ENCODE data around the gene TRPM5. TPM values are rescaled to one million over a fixed set of nuclear protein-coding genes. Genes with fewer than 3 reads are reported as not detected.

Gene TRPM5
- total and polyA plus RNA-seq, 7 donors = 0.60 to 2.8 TPM; not detected in 5

DNA sequence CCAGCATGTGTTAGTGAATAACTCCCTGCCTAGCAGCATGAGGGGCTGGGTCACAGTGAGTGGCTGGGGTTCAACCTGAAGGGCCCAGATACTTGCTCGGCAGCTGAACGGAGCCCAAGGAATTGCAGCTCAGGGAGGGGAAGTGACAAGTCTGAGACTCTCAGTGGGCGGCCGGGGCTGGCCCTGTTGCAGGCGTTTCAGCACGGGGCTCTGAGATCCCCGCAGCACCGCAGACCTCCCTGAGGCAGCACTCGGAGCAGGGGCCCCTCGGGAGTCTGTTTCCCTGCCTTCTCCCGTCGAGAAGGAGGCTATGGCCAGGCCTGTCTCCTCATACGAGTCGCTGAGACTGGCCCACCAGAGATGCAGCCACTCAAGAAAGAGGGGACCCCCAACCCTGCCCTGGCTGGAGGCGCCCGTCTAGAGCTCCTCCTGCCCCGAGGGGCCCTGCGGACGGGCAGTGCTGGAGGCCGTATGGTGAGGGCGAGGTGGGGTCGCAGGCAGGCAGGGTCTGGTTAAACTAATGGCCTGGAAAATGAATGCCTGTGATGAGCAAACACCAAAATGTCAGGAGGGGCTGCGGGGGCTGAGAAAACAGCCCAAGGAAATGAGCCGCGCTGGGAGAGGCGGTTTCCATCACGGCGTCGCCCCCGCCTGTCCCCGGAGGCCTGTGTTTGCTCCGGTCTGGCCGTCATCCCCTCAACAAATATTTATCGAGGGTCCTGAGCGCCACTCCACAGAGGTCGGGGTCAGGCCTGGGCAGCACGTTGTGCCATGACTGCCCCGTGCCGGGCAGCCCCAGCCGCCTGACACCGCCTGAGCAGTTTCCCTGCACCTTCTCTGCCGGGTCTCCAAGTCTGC is 34.5 kb downstream of the TRPM5 start:
- no peaks in the 10 kb centered on the region for H3K9me3 ChIP-seq
- intact Hi-C loops (cut with DNase I) = loop anchor here (10.0 kb wide), 2 partner anchors 545 to 655 kb away; partner anchors contain the start of gene IFITM10
- H3K36me3 ChIP-seq = no peaks in the 10 kb centered on the region
- no peak for DNase-seq
- H3K27me3 ChIP-seq = no peaks in the 10 kb centered on the region
- 35 to 60% methylated on average over 42 of the region's 42 CpGs for WGBS, 2 donors
- H3K4me1 ChIP-seq = peaks cover 0 to 6% (median 0%) of the 10 kb centered on the region in 4 donors
- no peak overlapping the region for H3K4me3 ChIP-seq
- TF ChIP-seq POLR2A (IDR thresholded peaks at IDR 0.05) (no peak), EP300 (IDR thresholded peaks at IDR 0.05) (no peak), POLR2AphosphoS5 (IDR thresholded peaks at IDR 0.05) (no peak)
- TF ChIP-seq, protein P1, sequence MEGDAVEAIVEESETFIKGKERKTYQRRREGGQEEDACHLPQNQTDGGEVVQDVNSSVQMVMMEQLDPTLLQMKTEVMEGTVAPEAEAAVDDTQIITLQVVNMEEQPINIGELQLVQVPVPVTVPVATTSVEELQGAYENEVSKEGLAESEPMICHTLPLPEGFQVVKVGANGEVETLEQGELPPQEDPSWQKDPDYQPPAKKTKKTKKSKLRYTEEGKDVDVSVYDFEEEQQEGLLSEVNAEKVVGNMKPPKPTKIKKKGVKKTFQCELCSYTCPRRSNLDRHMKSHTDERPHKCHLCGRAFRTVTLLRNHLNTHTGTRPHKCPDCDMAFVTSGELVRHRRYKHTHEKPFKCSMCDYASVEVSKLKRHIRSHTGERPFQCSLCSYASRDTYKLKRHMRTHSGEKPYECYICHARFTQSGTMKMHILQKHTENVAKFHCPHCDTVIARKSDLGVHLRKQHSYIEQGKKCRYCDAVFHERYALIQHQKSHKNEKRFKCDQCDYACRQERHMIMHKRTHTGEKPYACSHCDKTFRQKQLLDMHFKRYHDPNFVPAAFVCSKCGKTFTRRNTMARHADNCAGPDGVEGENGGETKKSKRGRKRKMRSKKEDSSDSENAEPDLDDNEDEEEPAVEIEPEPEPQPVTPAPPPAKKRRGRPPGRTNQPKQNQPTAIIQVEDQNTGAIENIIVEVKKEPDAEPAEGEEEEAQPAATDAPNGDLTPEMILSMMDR (IDR thresholded peaks at IDR 0.05) = no peak
- peak overlapping the region in 2 of 4 donors; percentile 31 to 52 for H3K27ac ChIP-seq

DNA sequence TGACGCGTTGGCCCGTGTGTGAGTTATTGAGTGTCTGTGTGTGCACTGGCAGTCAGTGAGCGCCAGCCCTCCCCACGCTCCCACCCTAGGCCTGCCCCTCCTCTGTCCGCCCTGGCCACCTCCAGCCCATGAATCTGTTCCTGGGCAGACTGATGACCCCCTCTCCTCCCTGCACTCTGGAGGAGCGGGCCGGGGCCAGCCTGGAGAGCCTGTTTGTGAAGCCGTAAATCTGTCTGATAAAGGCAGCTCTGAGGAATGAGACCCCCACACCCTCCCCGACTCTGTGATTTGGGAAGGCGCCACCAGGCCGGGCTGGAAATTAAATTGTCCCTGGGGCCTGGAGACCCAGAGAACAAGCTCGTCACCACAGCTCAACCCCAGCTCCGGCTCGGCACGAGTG is 35.2 kb downstream of the TRPM5 start:
- DNase-seq = no peak
- Histone ChIP-seq H3K4me3 (no peak overlapping the region), H3K36me3 (peaks cover 0 to 5% (median under 1%) of the 10 kb centered on the region in 4 donors), H3K9me3 (no peaks in the 10 kb centered on the region), H3K4me1 (peaks cover 0 to 6% (median 0%) of the 10 kb centered on the region in 4 donors), H3K27ac (peak overlapping the region in 2 of 4 donors; percentile 31 to 52), H3K27me3 (no peaks in the 10 kb centered on the region)
- WGBS, 2 donors = 34 to 61% methylated on average over 16 of the region's 16 CpGs
- intact Hi-C loops (cut with DNase I) = loop anchor here (10.0 kb wide), 2 partner anchors 544 to 654 kb away; partner anchors contain the start of gene IFITM10
- TF ChIP-seq, protein P1 (IDR thresholded peaks at IDR 0.05) = no peak
- TF ChIP-seq EP300 (IDR thresholded peaks at IDR 0.05) (no peak), POLR2A (IDR thresholded peaks at IDR 0.05) (no peak)

DNA sequence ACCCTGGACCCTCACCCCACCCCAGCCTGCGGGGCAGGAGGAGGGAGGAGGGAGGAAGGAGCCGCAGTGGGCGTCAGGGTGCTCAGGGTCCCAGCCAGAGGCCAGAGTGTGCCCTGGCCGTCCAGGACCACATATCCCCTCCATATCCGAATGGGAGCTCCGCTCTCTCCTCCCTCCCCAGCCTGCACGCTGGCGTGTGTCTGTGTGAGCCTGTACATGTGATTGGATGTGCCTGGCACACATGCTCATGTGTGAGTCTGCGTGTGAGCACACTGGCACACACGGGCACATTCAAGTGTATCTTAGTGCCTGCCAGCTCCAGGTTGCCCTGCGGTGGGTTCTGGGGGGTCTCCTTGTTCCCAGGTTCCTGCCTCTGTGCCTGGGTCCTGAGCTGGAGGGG is 35.6 kb downstream of the TRPM5 start:
- peaks cover 0 to 9% (median 2%) of the 10 kb centered on the region in 4 donors for H3K36me3 ChIP-seq
- WGBS, 2 donors = 33 to 73% methylated on average over 11 of the region's 11 CpGs
- H3K4me3 ChIP-seq = no peak overlapping the region
- intact Hi-C loops (cut with DNase I) = loop anchor here (10.0 kb wide), 2 partner anchors 544 to 654 kb away; partner anchors contain the start of gene IFITM10
- no peak for DNase-seq
- TF ChIP-seq, protein P1 (IDR thresholded peaks at IDR 0.05) = no peak
- TF ChIP-seq EP300 (IDR thresholded peaks at IDR 0.05) = no peak
- TF ChIP-seq POLR2A (IDR thresholded peaks at IDR 0.05) = no peak
- no peak for TF ChIP-seq POLR2AphosphoS5 (IDR thresholded peaks at IDR 0.05)
- peaks cover 0 to 6% (median 0%) of the 10 kb centered on the region in 4 donors for H3K4me1 ChIP-seq
- H3K9me3 ChIP-seq = no peaks in the 10 kb centered on the region
- H3K27ac ChIP-seq = peak overlapping the region in 1 of 4 donors; percentile 32
- no peaks in the 10 kb centered on the region for H3K27me3 ChIP-seq

GRCh38 chr11:2406878-2407410 is 37.4 kb downstream of the TRPM5 start:
- 26 to 77% methylated on average over 24 of the region's 24 CpGs for WGBS, 2 donors
- no peak overlapping the region for H3K27ac ChIP-seq
- TF ChIP-seq POLR2A (IDR thresholded peaks at IDR 0.05) (no peak), EP300 (IDR thresholded peaks at IDR 0.05) (no peak), POLR2AphosphoS5 (IDR thresholded peaks at IDR 0.05) (no peak)
- TF ChIP-seq, protein P1 (IDR thresholded peaks at IDR 0.05) = no peak
- peaks cover 0 to 11% (median 4%) of the 10 kb centered on the region in 4 donors for H3K4me1 ChIP-seq
- H3K36me3 ChIP-seq = peaks cover 8 to 27% (median 15%) of the 10 kb centered on the region in 4 donors
- H3K27me3 ChIP-seq = no peaks in the 10 kb centered on the region
- no peak for DNase-seq
- intact Hi-C loops (cut with DNase I) = loop anchor here (10.0 kb wide), 2 partner anchors 542 to 652 kb away; partner anchors contain the start of gene IFITM10
- no peak overlapping the region for H3K4me3 ChIP-seq
- H3K9me3 ChIP-seq = no peaks in the 10 kb centered on the region

Data from sigmoid colon (tissue), 7 donors.